Activated CD4-positive, CD25-positive, alpha-beta regulatory T cell treated with anti-CD3 and anti-CD28 coated beads, Interleukin-2, amount 50 U/mL, for 24 hours (primary cell): ENCODE measurements around the gene IRF1.

Source experiments
- ATAC-seq, 2 donors: fragments of 150-1000 bp; cut with Tn5 transposase; one replicate each; pipeline ENCODE4 v1.10.0; 2021; ENCODE audit warnings: mild to moderate bottlenecking in 1 of 2, moderate library complexity in 1 of 2

The IRF1 gene

DNA sequence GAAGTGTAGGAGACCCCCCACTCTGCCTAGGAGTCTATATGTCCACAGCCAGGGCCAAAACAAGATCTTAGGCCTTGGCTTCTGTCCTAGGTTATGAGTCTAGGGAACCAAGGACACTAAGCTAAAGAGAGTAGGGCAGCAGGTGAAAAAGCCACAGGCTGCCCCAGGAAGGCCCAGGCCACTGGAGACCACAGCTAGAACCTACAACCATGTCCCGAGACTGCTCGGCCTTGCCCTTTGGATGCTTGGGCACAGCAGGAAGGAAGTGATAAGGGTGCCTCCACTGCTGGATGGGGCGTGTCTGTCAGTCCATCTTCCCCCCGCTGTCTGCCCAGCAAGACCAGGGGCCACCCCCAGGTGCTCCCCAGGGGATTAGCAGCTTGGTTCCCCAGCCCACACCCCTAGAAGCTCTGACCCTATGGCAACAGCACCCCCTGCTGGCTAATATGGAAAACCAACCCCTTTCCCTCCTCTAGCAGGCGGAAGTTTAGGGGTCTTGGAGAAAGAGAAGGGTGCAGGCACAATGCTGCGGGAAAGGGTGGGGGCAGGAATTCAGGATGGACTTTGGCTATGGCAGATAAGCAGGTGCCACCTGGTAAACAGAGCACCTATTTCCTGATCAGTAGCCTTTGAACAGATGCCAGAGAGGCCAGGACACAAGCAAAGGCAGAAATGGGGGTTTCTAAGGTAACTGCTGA is 10.5 kb upstream of the IRF1 start:
- peak; percentile 32 to 52 for ATAC-seq

DNA sequence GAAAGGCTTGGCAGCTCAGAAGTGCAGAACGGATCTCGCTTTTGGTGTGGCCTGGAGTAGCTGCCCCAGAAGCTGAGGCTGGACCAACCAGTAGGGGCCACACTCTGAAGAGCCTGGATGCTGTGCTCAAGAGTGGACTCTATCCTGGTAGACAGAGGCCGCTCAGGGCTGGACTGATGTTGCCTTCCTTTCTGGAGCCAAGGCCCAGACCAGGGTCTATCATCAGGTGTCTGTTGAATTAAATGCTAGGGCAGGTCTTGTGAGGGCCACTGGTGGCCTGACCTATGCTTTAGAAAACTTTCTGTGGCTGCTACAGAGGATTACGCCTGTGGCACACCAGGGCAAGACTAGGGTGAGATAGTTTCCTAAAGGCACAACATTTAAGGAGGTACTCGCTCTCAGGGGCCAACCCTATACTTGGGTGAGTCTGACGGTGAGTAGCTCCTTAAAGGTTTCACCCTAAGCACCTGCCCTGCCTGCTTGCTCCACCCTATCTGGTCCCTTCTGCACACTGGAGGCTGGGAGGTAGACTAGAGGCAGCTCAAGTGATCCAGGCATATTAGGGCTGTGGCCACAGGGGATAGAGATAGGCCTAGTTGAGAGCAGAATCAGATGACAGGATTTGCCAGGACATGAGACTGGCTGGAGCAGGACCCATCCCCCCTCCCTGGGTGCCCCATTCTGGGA is 9.8 kb upstream of the IRF1 start:
- no peak for ATAC-seq

DNA sequence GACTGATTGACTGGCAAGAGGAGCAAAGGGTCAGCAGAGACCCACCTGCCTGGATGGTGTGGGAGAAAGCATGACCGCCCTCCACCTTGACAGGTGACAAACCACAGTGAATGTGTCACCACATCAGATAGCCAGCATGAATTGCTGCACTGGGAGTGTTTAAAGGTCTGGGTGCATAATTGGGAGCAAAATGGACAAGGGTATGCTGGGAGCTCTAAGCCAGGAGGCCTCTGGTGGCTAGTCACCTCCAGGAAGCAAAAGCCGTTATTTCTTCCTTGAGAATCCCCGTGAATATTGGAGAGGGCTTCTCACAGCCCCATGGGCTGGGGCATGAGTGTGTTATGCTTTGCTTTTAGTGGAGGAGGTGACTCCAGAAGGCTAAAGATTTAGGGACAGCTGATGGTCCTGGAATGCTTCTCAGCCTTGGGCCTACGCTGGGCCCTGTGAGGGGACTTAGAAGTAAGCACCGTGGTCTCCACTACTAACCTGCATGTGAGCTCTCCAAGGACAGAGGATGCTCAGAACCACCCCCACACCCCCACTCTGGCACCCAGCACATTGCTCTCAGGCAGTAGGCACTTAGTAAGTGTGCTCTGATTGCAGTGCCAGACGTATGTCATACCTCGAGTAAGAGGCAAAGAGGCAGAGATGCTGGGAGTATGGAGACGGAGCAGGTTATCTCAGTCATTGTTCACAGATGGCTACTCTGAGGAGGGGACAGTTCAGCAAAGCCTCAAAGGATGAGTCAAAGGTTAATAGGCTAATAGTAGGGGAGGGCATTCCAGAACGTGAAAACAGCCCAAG is 9.1 kb upstream of the IRF1 start:
- ATAC-seq, result no peak

DNA sequence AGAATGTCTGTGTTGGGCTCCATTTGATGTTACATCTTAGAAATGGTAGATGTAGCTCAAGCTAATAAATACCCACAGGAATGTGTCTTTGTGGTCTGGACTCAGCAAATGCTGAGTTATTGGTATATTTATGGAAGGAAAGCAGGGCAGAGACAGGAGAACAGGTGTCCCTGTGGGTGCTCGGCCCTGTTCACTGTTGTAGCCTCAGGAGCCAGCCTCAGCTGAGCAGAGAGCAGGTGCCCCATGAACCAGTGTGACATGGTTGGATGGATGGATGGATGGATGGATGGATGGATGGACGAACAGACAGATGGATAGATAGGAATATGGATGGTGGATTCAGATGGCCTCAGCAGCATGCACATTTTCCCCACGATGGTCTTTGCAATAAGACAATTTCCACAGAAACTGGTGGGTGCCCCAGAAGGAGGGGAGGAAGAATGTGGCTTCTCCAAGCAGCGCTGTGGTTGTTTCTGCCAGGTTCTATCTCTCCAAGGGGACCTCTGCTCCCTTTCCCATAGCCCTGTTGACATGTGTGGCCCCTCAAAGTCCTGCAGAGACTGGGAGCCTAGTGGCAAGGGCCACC is 8.2 kb upstream of the IRF1 start:
- no peak for ATAC-seq

DNA sequence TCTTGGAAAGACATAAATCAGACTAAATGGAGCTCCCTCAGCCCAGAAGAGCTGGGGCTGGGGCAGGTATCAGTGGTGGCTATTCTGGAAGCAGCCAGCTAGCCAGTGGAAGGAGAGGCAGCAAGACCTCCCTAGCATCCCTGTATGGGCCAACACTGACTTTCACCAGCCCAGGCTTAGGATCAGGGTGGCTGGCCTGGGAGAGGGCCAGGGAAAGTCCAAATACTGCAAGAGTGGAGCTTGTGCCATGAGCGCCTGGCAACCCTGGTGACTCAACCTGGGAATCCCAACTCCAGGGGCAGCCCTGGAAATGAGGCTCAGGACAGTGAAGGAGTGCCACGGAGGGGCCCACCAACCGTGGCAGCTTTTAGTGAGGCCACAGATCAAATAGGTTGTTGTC is 7.6 kb upstream of the IRF1 start:
- no peak for ATAC-seq

DNA sequence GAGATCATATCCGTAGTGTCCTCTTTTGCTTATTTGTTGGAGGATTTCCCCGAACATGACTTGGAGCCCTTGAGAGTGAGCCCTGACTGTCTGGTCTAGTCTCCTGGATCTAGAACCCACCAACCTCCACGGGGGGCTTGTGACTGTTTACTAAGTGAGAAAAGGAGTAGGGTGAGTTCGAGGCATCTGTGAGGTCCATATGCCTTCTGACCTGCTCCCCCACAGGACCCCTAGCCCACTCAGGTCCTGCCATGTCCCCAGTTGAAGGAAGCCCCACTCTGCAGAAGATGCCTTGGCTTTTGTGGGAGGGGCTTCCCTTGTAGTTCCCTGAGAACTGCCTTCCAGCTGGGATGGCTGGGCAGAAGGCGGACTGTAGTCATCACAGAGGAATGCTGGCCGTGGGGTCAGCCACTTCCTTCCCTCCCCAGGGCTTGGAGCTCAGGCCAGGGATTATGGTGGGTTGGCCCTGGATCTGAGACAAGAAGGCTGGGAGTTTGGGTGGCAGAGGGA is 7.0 kb upstream of the IRF1 start:
- no peak for ATAC-seq

DNA sequence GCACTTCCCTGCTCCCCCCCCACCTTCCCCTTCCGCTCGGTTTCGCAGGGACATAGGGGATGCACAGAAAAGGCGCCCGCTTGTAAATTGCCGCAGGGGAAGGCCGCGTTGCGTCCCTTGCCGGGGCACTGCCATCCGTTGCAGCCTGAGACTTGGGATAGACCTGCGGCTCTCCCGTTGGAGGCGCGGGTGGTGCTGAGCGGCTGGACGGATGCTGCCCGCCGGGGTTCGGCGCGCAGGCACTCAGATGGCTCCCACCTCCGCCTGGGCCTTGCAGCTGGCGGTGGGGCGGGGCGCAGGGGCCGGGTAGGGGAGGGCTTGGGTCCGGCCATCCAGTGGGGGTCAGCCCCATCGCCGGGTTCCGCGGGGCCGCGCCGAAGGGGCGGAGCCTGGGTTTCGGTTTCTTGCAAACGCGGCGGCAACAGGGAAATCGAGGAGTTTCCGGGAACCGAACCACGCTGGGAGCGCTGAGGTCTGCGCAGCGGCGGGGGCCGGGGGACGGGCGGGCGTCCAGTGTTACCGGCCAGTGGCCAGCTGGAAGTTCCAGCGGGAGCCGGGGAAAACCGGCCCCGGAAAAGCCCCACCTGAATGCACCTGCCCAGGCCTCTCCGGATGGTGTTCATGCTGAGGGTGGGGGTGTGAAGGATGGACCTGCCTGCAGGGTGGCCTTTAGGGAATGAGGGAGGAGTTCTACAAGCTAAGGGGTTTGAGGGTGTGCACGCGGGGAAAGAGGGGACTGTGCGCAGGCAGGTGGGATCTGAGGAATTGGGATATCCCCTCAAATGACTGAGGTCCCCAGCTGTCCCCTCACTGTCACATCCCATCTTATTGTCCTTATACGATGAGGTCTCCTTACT is 6.3 kb upstream of the IRF1 start:
- peak; percentile 1 to 4 for ATAC-seq

DNA sequence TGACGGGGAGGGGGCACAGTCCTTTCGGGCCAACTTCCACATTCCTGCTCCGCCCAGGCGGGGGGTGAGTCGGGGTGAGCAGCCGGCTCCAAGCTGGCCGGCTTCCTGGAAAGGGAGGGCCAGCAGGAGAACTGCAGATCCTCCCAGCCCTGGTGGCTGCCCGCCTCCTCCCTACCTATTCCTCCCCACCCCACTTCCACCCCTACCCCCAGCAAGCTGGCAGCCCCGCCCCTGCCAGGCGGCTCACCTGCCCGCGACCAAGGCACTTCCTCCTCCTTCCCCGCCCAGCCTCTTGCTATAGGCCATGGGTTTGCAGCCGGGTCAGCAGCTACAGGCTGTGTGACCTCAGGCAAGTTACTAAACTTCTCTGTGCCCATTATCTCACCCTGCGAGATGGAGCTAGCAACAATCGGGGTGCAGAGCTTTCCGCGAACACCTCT is 5.6 kb upstream of the IRF1 start:
- ATAC-seq, result peak; percentile 57 to 62

DNA sequence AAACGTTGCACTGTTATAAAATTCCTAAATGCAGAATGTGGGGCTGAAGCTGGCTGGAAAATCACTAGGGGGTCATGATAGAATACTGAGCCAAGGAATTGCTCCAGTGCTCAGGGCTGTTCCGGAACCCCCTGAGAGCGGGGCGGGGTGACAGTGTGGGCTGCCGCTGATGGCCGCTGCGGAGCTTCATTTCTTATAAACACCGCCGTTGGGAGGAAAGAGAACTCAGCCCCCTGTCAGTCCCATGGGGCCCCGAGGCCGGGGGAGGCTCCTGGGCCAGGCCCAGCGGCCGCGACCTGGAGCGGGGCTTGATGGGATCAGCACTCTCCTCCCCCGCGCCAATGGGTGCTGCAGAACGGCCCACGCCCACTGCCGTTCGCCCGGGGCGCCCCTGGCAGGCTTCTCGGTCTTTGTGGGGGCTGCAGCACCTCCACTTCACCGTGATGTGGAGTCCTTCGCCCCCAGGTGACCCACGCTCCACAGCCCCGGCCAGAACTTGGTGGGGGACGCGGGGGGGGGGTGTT is 5.2 kb upstream of the IRF1 start:
- peak; percentile 44 to 50 for ATAC-seq

DNA sequence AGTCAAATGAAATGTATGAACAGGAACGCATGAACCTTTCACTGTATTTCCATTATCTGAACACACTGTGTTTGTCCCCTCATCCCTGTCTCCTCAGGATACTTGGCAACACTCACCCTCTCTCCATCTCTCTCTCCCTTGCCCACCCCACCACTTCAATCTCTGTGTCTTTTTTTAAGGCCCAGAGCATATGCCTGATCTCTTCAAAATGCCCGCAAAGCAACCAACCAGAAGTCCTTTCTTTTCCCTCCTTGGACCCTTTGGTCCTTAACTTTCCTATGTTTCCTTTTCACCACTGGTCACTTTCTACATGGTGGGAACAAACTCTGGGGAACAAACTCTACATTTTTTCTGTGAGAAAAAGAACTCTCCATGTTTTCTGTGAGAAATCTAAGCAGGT is 3.2 kb upstream of the IRF1 start:
- no peak for ATAC-seq

DNA sequence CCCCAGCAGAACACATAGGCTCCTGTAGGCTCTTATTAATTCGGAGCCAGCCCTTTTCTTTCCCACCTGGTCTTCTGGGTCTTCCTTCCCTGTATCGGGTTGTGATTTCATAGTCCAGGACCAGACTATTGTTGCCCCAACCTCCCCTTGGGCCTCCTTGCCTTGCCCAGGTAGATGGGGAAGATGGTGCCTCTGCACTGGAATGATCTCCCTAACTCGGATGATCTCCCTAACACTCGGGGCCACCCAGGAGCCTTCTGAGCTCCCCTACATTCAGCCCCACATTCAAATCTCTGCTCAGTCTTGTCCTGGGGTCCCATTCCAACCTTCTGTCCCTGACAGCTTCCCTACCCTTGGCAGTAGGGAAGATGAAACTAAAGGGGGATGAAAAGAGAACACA is 2.7 kb upstream of the IRF1 start:
- ATAC-seq, result no peak

DNA sequence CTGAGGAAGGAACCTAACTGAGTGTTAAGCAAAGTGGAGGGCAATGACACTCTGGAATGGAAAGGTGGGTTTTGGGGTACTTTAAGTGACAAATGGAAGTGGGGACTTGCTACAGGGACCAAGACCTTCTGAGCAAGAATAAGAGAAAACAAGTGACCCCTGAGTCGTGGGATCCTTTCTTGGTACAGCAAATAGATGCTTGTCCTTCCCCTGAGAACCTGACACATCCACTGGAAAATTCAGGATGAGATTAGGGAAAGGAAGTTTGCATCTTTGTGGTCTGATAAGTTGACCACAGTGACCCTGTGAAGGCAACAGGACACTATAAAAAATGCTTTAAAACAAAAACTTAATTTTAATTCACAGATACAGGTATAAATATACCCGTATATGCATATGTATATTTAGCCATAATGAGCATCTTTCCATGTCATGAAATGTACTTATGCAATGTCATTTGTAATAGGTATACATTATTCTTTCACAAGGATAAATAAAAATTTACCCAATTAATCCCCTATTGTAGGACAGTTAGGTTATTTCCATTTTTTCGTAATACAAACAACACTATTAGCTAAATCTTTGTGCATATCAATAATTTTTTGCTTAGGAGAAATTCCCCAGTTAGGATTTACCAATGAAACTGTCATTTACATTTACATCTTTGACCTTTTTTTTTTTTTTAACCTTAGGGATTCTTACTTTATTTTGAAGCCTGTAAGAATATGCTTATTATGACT is 2.0 kb upstream of the IRF1 start:
- ATAC-seq, result no peak

DNA sequence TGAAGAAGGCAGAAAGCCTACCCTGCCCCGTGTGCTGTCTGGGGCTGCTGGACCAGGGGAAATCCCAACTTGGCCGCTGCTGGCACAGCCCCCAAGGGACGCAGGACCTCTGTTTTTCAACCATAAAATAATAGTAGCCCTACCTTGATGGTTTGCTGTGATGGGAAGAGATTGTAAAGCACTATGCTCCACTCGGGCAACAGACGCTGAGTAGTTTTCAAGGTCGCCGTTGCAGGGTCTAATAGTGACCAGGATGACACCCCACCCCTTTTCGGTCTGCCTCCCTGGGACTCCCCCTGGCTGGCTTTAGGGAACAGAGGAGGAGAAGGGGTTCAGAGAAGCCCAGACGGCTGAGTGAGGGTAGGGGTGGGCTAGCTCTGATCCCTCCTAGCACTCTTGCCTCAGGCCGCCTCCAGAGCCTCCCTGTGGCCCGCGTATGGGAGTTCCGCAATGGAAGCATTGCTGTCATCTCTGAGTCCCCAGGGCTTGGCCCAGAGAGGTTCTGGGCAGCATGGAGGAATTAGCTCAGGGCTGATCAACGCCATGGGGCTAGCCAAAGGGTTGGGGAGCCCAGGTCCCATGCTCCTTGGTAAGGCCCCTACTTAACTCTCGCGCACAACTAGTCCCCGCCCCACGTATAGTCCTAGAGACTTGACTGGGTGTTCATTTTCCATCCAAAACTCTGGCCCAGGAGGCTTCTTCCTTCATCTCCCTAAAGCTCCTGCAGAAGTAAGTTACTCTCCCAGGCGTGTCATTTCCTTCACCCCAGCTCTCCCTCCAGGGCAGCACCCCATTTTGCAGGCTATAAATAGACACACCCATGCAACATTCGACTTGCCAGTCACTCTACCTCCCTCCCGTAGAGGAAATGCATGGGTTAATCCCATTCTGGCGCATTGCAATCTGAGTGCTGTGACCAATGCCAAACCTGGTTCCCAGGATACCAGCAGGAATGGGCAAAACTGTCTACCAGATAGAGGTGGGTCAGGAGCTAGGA is 1.1 kb upstream of the IRF1 start:
- peak in 1 of 2 donors; percentile 6 for ATAC-seq

DNA sequence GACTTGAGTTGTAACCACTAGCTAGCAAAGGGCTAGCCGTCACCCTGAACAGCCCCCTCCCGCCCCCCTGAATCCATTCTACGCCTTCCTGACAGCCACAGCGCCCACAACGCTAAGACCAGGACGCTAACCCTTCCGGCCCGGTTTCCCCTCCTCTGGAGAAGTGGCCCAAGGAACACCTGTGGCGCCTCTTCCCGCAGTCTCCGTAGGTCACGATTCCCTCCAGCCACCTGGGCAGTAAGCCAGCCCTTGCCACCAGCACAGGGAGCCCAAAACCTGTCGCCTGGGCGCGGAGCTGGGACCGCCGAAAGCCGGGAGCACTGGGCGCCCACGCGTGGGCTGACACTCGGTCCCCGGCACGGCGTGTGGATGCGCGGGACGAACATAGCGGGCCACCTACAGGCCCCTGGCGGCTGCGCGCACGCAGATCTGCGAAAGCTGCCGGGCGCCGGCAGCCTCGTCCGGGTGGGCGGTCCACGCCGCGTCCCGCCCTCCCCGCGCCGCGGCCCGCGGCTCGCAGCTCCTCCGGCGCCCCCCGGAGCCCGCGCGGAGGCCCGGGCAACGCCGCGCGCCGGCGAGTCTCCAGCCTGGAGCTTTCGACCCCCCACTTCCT is 596 bp downstream of the IRF1 start:
- ATAC-seq, result peak; percentile 3

DNA sequence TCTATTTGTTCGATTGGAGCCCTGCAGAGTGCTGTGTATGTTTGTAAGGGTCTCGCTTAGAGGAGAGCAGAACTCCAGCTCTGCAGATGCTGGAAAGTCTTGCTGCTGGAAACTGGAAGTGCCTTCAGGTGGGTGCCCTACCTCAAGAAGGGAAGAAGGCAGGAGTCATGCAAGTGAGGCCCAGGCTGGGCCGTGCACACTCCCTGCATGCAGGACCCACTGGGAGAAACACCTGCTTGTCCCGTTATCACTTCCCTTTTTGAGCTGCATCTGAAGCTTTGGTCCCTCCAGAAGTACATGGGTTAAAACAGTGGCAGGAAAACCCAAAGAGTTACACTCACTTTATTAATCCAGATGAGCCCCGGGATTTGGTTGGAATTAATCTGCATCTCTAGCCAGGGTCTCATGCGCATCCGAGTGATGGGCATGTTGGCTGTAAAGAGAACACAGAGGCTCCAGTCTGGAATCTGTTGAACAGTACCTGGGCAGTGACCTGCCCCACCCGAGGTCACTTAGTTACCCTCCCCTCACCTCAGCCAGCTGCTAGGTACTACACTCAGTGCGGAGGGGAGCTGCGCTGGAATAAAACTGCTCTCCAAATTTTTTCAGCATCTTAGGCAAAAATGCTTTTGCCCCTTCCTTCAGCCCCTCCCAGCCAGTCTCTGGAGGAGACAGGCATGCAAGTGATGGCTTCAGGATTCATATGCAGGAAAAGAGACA is 1.4 kb downstream of the IRF1 start:
- ATAC-seq, result no peak

DNA sequence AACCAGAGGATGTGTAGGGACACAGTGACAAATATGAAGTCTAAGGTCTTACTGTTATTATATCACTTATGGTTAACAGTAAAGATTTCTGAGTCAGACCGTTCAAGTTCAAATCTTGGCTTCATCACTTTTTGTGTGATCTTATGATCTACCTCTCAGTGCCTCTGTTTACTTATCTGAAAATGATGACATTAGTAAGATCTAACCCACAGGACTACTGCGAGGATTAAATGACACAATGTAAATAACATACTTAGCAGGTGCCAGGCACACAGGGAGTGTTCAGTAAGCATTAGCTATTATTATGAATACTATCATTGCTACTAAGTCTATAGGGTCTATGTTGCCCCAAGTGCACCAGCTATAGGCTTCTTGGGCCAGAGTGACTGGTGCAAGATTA is 2.0 kb downstream of the IRF1 start:
- peak in 1 of 2 donors; percentile 2 for ATAC-seq

DNA sequence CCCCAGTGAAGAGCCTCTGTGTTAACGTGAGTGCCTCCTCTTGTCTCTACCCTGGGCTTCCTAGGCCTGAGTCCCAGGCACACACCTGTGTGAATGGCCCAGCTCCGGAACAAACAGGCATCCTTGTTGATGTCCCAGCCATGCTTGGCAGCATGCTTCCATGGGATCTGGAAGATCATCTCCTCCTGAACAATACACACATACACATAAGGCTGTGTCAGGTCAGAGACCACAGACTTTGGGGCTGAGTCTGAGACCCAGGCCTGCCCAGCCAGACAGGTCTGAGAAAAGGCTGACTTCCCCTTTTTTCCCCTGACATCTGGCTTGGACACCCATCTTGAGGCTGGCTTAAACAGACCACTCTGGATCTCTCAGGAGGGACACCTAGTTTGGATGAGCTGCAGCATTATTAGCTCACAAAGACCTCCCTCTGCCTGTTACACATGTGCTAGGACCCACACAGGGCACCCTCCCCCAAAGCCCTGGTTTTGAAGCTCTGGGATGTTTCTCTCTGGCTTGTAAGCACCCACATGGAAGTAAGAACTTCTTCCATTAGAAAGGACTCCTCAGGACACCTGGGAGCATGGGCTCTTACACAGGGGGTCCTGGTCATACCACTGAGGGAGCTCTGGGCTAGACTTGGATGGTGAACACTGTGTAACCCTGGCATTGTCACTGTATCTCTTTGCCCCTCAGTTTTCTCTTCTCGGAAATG is 2.6 kb downstream of the IRF1 start:
- no peak for ATAC-seq

DNA sequence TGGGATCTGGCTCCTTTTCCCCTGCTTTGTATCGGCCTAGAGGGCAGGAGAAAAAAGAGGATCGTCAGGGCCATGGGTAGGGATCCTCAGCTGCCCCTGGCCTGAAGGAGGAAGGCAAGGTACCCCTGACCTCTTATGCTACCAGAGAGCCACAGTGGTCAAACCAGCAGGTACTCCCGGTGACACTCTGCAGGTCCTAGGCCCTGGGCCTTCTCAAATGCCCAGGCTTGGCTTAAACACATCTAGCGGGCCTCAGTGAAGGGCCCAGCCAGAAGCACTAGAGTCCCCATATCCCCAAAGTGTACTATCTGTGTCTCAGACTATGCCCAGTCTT is 3.5 kb downstream of the IRF1 start:
- ATAC-seq, result no peak
